GM12878 (cell line): ENCODE data around the gene LARP4B. TPM values are rescaled to one million over a fixed set of nuclear protein-coding genes. Genes with fewer than 3 reads are reported as not detected.

ENCODE experiments used
- ATAC-seq: fragments of 200-7000 bp; cut with Tn5 transposase; 3 replicates; pipeline ENCODE4 v1.9.1; 2020; ENCODE audit warnings: mild to moderate bottlenecking, moderate library complexity
- BruUV-seq: library from RNA; stranded (reverse); fragments of 400-500 nt; replicated peaks from 2 replicates; lab custom pipeline; 2021; lab: Mats Ljungman, UMichigan
- CTCF ChIA-PET: fragments of 300-600 bp; sonication (Branson Sonifier 250); formaldehyde crosslinking; extraction: SDS; loops from one replicate; lab custom pipeline; 2021; ENCODE audit warnings: inconsistent platforms; lab: Yijun Ruan, JAX
- POLR2A ChIA-PET: fragments of 350-600 bp; formaldehyde crosslinking; extraction: SDS; loops from one replicate; lab custom pipeline; 2021; ENCODE audit warnings: inconsistent platforms; lab: Charles Lee
- RAD21 ChIA-PET: fragments of 300-600 bp; sonication (Branson Sonifier 250); formaldehyde crosslinking; loops from one replicate; lab custom pipeline; 2023; ENCODE audit warnings: antibody characterized with exemption; ENCODE audit not compliant: unreplicated experiment; lab: Charles Lee
- SMC1A ChIA-PET: fragments of 300-600 bp; sonication (Branson Sonifier 250); formaldehyde crosslinking; loops from one replicate; lab custom pipeline; 2023; ENCODE audit not compliant: unreplicated experiment, uncharacterized antibody; lab: Charles Lee
- DNase-seq: peaks from one replicate; pipeline ENCODE4 v3.0.0-alpha.2; 2011; ENCODE audit warnings: low read depth, low spot score
- FAIRE-seq: peaks from 3 replicates; lab custom pipeline; 2011; peaks lifted over from hg19 to GRCh38; lab: Jason Lieb, UNC
- H2AFZ ChIP-seq: 2 replicates; pipeline ENCODE4 v1.6.0; 2011; ENCODE audit warnings: low read depth, low read length, control low read depth; ENCODE audit not compliant: control insufficient read depth
- H3K27ac ChIP-seq: 2 replicates; pipeline ENCODE4 v1.5.1; 2011; ENCODE audit warnings: control low read depth; ENCODE audit not compliant: control insufficient read depth, insufficient read depth
- H3K27me3 ChIP-seq, 2 experiments: replicated peaks in 1 of 2; 2 replicates each; pipeline versions ENCODE4 v1.6.0 to v1.6.1; 2011; ENCODE audit warnings: low read length in 1 of 2; ENCODE audit not compliant: control insufficient read depth in 2 of 2, insufficient read depth in 2 of 2
- H3K36me3 ChIP-seq, 2 experiments: 2 replicates each; pipeline ENCODE4 v1.5.1; 2011; ENCODE audit warnings: low read length in 1 of 2; ENCODE audit not compliant: control insufficient read depth in 2 of 2, insufficient read depth in 2 of 2
- H3K4me1 ChIP-seq: 2 replicates; pipeline ENCODE4 v1.6.1; 2011; ENCODE audit warnings: mild to moderate bottlenecking, low read length, moderate library complexity, mixed read lengths; ENCODE audit not compliant: control insufficient read depth, insufficient read depth
- H3K4me2 ChIP-seq: 2 replicates; pipeline ENCODE4 v1.6.0; 2011; ENCODE audit warnings: control low read depth; ENCODE audit not compliant: control insufficient read depth, insufficient read depth
- H3K4me3 ChIP-seq: fragments of 200-600 bp; sonication (generic); 2 replicates; pipeline ENCODE4 v1.5.1; 2016
- H3K79me2 ChIP-seq: 2 replicates; pipeline ENCODE4 v1.6.0; 2011; ENCODE audit warnings: low read length; ENCODE audit not compliant: control insufficient read depth, insufficient read depth
- H3K9ac ChIP-seq: 2 replicates; pipeline ENCODE4 v1.8.0; 2011; ENCODE audit warnings: low read length, control low read depth, mixed read lengths; ENCODE audit not compliant: control insufficient read depth, insufficient read depth
- H3K9me3 ChIP-seq: replicated peaks from 3 replicates; pipeline ENCODE4 v1.5.1; 2011; ENCODE audit warnings: mild to moderate bottlenecking, low read length; ENCODE audit not compliant: control insufficient read depth, insufficient read depth
- H4K20me1 ChIP-seq: 2 replicates; pipeline ENCODE4 v1.6.0; 2011; ENCODE audit not compliant: control insufficient read depth, insufficient read depth
- CBX5 ChIP-seq: sonication (generic); IDR thresholded peaks from 2 replicates; pipeline ENCODE4 v1.6.1; 2016; ENCODE audit warnings: low read depth, moderate library complexity, mild to moderate bottlenecking, inconsistent platforms
- CREB1 ChIP-seq: IDR thresholded peaks from 2 replicates; pipeline ENCODE4 v1.6.1; 2012; ENCODE audit warnings: low read depth, mild to moderate bottlenecking, inconsistent platforms
- CREM ChIP-seq: IDR thresholded peaks from 2 replicates; pipeline ENCODE4 v1.6.1; 2014; ENCODE audit warnings: antibody characterized with exemption, low read depth
- ESRRA ChIP-seq: IDR thresholded peaks from 2 replicates; pipeline ENCODE4 v1.6.1; 2012; ENCODE audit warnings: mild to moderate bottlenecking, low read length, improper control_type of control experiment
- FOXM1 ChIP-seq: IDR thresholded peaks from 2 replicates; pipeline ENCODE4 v1.6.1; 2012; ENCODE audit warnings: low read depth, mild to moderate bottlenecking, inconsistent platforms, low read length, moderate library complexity
- IKZF1 ChIP-seq: fragments of 450-650 bp; conservative IDR thresholded peaks from 2 replicates; pipeline ENCODE4 v1.6.1; 2017; ENCODE audit warnings: antibody characterized with exemption, mild to moderate bottlenecking
- JUND ChIP-seq: IDR thresholded peaks from 2 replicates; pipeline ENCODE4 v1.6.1; 2012; ENCODE audit warnings: low read depth, mild to moderate bottlenecking, low read length, improper control_type of control experiment, moderate library complexity
- NR2F1 ChIP-seq: fragments of 450-650 bp; conservative IDR thresholded peaks from 2 replicates; pipeline ENCODE4 v1.6.1; 2017; ENCODE audit warnings: mild to moderate bottlenecking
- RAD21 ChIP-seq: IDR thresholded peaks from 2 replicates; pipeline ENCODE4 v1.6.1; 2011; ENCODE audit warnings: mild to moderate bottlenecking, low read depth, low read length, moderate library complexity; ENCODE audit not compliant: insufficient read depth
- RELA ChIP-seq: fragments of 450-650 bp; IDR thresholded peaks from 2 replicates; pipeline ENCODE4 v1.8.0; 2014; ENCODE audit warnings: borderline replicate concordance; ENCODE audit not compliant: partially characterized antibody
- SIN3A ChIP-seq: IDR thresholded peaks from 2 replicates; pipeline ENCODE4 v1.6.1; 2012; ENCODE audit warnings: low read depth, low read length, improper control_type of control experiment
- SIX5 ChIP-seq: IDR thresholded peaks from 2 replicates; pipeline ENCODE4 v1.6.1; 2011; ENCODE audit warnings: mild to moderate bottlenecking, low read depth, low read length, moderate library complexity; ENCODE audit not compliant: severe bottlenecking
- SPI1 ChIP-seq: IDR thresholded peaks from 2 replicates; pipeline ENCODE4 v1.6.1; 2011; ENCODE audit warnings: low read depth, mild to moderate bottlenecking, low read length, moderate library complexity, borderline replicate concordance; ENCODE audit not compliant: insufficient read depth
- STAT1 ChIP-seq: fragments of 450-650 bp; conservative IDR thresholded peaks from 2 replicates; pipeline ENCODE4 v1.6.1; 2014; ENCODE audit warnings: antibody characterized with exemption, mild to moderate bottlenecking
- SUZ12 ChIP-seq: fragments of 200-600 bp; sonication (generic); IDR thresholded peaks from one replicate; pipeline ENCODE4 v1.6.1; 2018; ENCODE audit warnings: antibody characterized with exemption, mild to moderate bottlenecking; ENCODE audit not compliant: unreplicated experiment
- TARDBP ChIP-seq: IDR thresholded peaks from 2 replicates; pipeline ENCODE4 v1.6.1; 2016; ENCODE audit warnings: borderline replicate concordance
- WGBS: methylation state at CpG from one replicate; pipeline ENCODE4 v1.1.6; 2016; ENCODE audit warnings: low lambda C conversion rate; ENCODE audit not compliant: insufficient replicate concordance, insufficient coverage; ENCODE audit errors: missing lambda C conversion rate; 5-methylcytosine and 5-hydroxymethylcytosine counted together
- in situ Hi-C: fragments of 300-500 bp; cut with MboI; formaldehyde crosslinking; loops from 9 replicates; pipeline ENCODE4 v1.14.3; 2018; ENCODE audit warnings: mixed read lengths
- intact Hi-C: fragments of 100-400 bp; cut with micrococcal nuclease; formaldehyde crosslinking; loops from one replicate; pipeline ENCODE4 v1.14.2; 2022; ENCODE audit not compliant: unreplicated experiment
- polyA plus RNA-seq, 11 experiments: library from polyadenylated mRNA; depleted of rRNA in 4 of 11; unstranded in 6 of 11; stranded (reverse) in 5 of 11; fragments of >200 nt; fragmentation: Nextera tagmentation in 4 of 11; fragmentation: Illumina TruSeq in 1 of 11; extraction: Ambion mirVana in 4 of 11; extraction: Trizol in 1 of 11; gene quantifications; 1 replicate in 1 of 11; 2 replicates in 10 of 11; pipeline versions ENCODE4 v1.2.1 to v1.2.3, GENCODE V29; 2011 to 2016; ENCODE audit warnings: inconsistent platforms in 2 of 11, missing spikeins in 2 of 11, low read depth in 1 of 11
- total RNA-seq, 4 experiments: library from RNA; depleted of rRNA in 3 of 4; stranded (reverse); fragments of >200 nt in 3 of 4; fragmentation: Illumina TruSeq in 1 of 4; extraction: Trizol in 1 of 4; gene quantifications; 2 replicates each; pipeline versions ENCODE4 v1.2.1 to v1.2.3, GENCODE V29; 2013 to 2021
- TF ChIP-seq, protein P1 (sequence below): IDR thresholded peaks from 2 replicates; pipeline ENCODE4 v1.6.1; 2012; ENCODE audit warnings: low read depth, low read length, improper control_type of control experiment
- TF ChIP-seq, protein P2 (sequence below): fragments of 450-650 bp; IDR thresholded peaks from 2 replicates; pipeline ENCODE4 v1.6.1; 2017; ENCODE audit warnings: antibody characterized with exemption, mild to moderate bottlenecking, moderate library complexity

Gene LARP4B
- total and polyA plus RNA-seq, 10 of the 15 experiments (the other 5 are each of a cell fraction or from before 2014, with no cell fraction given): 10.5 to 119 (median 39.4) TPM

GRCh38 chr10:876438-876837, 55.1 kb downstream of the LARP4B start:
- no peak overlapping the region for H3K9ac ChIP-seq
- H3K79me2 ChIP-seq: peaks cover 2% of the 10 kb centered on the region; the same call in 1 of the 2 replicates
- no peaks in the 10 kb centered on the region for H3K9me3 ChIP-seq
- no peak overlapping the region for H3K27ac ChIP-seq
- H3K4me3 ChIP-seq: no peak overlapping the region
- in situ Hi-C loops (no loop called here), intact Hi-C loops (no loop called here)
- H3K4me1 ChIP-seq: peaks cover 8% of the 10 kb centered on the region
- no TSS peak for BruUV-seq
- ChIA-PET RAD21 (no interaction called here), SMC1A (no interaction called here), CTCF (no interaction called here), POLR2A (no interaction called here)
- H3K36me3 ChIP-seq: peaks cover 16 to 19% of the 10 kb centered on the region in 2 experiments
- FAIRE-seq (no peak), DNase-seq (no peak), ATAC-seq (no peak)
- no peak overlapping the region for H2AFZ ChIP-seq
- no peaks in the 10 kb centered on the region for H3K27me3 ChIP-seq
- H3K4me2 ChIP-seq: no peak overlapping the region
- WGBS: 100% methylated on average over 1 of the region's 2 CpGs
- H4K20me1 ChIP-seq: no peaks in the 10 kb centered on the region
- TF ChIP-seq JUND (no peak), CBX5 (no peak), TARDBP (no peak), STAT1 (no peak), CREB1 (no peak), CREM (no peak), SIN3A (no peak), SPI1 (no peak), IKZF1 (no peak), FOXM1 (no peak), NR2F1 (no peak), RELA (no peak), SUZ12 (no peak), ESRRA (no peak), RAD21 (no peak), SIX5 (no peak)
- TF ChIP-seq, protein P1, sequence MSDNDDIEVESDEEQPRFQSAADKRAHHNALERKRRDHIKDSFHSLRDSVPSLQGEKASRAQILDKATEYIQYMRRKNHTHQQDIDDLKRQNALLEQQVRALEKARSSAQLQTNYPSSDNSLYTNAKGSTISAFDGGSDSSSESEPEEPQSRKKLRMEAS: no peak
- TF ChIP-seq, protein P2, sequence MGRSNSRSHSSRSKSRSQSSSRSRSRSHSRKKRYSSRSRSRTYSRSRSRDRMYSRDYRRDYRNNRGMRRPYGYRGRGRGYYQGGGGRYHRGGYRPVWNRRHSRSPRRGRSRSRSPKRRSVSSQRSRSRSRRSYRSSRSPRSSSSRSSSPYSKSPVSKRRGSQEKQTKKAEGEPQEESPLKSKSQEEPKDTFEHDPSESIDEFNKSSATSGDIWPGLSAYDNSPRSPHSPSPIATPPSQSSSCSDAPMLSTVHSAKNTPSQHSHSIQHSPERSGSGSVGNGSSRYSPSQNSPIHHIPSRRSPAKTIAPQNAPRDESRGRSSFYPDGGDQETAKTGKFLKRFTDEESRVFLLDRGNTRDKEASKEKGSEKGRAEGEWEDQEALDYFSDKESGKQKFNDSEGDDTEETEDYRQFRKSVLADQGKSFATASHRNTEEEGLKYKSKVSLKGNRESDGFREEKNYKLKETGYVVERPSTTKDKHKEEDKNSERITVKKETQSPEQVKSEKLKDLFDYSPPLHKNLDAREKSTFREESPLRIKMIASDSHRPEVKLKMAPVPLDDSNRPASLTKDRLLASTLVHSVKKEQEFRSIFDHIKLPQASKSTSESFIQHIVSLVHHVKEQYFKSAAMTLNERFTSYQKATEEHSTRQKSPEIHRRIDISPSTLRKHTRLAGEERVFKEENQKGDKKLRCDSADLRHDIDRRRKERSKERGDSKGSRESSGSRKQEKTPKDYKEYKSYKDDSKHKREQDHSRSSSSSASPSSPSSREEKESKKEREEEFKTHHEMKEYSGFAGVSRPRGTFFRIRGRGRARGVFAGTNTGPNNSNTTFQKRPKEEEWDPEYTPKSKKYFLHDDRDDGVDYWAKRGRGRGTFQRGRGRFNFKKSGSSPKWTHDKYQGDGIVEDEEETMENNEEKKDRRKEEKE: no peak
